T-helper 22 cell (primary cell): ENCODE data around the gene PDE6A.
A peak's percentile ranks its signal among the peaks of the same experiment; 100 is the strongest.

Source experiments
- DNase-seq: peaks from one replicate; pipeline ENCODE4 v3.0.0-alpha.2; 2020; ENCODE audit warnings: low read depth

The PDE6A gene

DNA sequence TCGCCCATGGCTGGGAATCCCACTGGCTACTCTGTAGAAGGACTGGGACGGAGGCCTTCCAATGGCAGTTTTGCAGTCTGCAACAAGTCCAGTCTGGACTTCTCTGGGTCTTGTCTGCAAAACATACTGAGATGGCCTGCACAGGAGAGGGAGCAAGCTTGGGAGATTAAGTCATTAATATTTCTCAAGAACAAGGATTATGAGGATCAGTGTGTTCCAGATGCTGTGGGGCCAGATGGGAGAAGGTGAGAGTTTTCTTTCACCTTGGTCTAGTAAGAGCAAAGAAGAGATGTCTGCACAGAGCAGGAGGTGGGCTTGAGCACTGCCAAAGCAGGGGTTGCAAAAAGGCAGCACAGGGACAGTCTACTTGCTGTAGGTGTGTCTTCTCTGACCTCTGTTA, at the start of gene PDE6A:
TSS of gene PDE6A (minus strand) at position 128 of the 400 bp plus-strand sequence. CDS start at position 8, 120 bp downstream.
- no peak for DNase-seq

DNA sequence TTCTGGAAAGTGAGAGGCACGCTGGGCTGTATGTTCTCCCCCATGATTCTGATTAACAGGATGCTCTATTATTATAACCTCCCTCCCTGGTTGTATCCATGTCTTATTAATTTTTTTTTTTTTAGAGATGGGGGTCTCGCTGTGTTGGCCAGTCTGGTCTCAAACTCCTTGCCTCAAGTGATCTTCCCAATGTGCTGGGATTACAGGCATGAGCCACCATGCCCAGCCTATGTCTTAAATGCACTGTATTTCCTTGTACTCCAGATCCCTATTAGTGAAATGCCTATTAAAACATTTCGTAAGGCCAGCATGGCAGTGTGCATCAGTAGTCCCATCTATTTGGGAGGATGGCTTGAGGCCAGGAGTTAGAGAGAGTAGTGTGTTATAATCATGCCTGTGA, 48.9 kb upstream of the PDE6A start:
- no peak for DNase-seq

DNA sequence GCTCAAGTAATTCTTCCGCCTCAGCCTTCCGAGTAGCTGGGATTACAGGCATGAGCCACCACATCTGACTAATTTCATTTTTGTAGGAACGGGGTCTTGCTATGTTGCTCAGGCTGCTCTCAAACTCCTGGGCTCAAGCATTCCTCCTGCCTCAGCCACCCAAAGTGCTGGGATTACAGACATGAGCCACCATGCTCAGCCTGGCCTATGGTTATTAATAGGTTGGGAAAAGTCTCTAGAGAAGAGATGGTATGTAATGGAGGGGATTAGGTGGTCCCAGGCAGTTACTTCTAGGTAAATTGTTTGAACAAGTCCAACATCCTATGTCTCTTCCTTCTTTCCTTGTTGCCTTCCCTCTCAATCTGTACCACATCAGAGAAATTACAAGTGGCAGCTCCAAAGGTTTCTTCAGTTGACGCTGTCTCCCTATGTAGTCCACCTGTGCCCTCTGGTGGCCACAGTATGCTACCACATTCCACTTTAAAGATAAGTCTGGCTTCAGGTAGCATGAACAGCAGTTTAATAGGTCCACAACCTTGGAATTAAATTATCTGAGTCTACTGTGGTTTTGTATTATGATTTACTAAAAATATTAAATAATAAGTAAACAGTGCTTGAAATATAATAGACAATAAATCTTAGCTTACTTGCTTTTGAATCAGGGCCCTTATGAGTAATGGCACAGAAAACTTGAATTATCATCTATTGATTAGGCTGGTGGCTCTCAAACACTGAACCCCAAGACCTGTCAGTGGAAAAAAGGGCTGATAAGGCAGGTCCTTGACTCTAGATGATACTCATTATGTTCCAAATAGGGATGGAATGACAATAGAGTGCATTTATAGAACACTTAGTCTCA, 46.2 kb upstream of the PDE6A start:
- peak; percentile 12 for DNase-seq

DNA sequence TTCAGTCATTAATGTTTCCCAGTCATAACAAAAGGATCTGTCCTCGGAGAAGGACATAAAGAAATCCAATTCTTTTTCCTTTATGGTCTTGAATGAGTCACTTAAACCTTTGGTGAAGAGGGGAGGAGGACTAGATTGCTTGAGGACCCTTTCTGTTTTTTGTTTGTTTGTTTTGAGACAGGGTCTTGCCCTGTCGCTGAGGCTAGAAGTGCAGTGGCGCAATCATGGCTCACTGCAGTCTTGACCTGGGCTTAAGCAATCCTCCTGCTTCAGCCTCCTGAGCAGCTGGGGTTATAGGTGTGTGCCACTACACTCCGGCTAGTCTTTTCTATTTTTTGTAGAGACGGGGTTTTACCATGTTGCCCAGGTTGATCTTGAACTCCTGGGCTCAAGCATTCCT, 43.5 kb upstream of the PDE6A start:
- no peak for DNase-seq

DNA sequence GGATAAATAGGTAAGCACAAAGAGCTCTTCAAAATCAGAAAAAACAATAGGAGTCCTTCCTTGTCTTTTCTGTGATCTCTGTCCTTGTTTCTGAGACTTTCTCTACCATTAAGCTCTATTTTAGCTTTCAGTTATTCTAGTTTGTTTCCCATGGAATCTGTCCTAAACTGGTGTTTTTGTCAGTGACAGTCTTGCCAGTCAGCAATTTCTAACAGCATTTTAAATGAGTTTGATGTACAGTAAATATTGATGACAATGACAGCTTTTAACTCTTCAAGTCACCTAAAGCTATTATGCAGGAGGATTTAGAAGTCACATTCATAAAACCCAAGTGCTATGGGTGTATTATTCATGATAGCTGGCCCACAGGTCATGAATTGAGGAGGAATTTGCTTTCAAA, 37.9 kb upstream of the PDE6A start:
- DNase-seq, result no peak

DNA sequence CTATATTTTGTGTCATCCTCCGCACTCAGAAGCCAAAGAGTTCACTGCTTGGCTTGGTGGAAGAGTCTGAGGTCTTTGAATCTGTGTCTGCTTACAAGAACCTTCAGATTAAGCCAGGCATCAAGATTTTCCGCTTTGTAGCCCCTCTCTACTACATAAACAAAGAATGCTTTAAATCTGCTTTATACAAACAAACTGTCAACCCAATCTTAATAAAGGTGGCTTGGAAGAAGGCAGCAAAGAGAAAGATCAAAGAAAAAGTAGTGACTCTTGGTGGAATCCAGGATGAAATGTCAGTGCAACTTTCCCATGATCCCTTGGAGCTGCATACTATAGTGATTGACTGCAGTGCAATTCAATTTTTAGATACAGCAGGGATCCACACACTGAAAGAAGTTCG, 36.6 kb upstream of the PDE6A start:
- DNase-seq, result no peak

DNA sequence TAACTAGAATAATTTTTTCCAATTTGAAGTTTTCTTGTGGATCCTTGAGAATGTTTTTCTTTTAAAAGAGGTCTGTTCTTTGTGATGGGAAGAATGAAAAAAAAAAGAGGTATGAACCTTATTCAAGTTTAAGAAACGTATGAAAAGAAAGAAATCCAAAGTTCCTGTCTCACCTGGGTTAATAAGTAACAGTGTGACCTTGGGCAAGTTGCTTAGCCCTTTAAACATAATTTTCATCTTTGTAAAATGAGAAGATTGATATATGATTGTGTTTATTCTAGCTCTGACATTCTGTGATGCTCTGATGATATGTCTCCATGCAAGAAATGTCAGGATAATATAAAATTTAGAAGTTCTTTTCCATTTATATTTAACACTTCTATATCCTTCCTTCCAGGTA, 35.3 kb upstream of the PDE6A start:
- no peak for DNase-seq

DNA sequence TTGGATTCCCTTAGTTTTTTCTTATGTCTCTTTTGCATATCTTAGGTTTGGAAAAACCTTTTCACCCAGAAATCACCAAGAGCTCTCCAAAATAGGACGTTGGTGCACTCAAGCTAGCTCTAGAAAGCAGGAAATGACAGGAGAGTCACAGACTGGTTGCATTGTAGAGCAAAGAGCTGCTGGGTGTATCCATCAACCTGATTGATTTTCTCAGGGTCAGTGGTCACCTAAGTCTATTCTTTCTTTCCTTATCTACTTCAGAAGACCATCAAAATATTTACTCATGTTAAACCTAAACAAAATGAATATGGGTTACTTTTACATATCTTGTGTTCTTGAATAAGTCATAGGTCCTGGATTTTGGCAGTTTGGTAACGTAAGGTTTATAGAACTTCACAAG, 30.8 kb upstream of the PDE6A start:
- no peak for DNase-seq

DNA sequence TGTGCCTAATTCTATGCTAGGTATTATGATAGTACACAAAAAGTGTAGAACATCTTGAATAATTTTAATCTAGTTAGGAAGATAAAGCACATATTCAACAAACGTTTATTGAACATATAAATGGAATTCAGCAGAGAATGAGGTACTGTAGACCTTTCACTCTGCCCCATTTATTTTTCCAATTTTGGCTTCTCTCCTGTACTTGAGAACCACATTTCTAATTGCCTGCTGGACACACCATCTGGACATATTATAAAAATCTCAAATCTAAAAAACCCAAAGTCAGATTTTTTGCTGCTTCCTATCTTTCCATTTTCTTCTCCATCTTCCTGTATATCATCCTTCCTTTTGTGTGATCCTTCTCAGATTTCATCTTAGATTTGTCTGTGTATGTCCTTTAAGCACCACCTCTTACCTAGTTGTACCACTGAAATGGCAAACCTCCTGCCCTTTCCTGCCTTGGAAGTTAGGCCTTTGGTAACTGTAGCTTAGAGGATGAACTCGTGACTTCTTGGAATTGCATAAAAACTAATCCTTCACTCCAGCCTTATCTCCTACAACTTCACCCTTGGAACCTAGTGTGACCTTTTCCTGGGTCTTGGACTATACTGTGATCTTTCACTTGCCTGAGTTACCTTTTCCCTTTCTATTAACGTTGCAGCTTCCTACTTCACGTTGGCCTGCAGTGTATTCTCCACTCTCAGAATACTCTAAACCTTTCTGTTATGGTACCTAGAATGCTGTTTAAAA, 24.8 kb upstream of the PDE6A start:
- no peak for DNase-seq

DNA sequence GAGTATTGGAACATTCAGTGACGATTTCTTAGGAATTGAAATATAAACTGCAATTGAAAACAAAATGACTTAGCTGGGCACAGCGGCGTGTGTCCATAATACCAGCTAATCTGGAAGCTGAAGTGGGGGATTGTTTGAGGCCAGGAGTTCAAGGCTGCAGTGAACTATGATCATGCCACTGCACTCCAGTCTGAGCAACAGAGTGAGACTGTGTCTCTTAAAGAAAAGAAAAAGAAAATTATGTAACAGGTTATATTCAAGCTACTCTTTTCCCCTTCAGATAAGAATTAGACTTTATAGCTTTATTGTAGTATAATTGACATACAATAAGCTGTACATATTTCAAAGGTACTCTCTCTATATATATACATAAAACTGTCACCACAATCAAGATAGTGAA, 22.4 kb upstream of the PDE6A start:
- DNase-seq, result no peak

DNA sequence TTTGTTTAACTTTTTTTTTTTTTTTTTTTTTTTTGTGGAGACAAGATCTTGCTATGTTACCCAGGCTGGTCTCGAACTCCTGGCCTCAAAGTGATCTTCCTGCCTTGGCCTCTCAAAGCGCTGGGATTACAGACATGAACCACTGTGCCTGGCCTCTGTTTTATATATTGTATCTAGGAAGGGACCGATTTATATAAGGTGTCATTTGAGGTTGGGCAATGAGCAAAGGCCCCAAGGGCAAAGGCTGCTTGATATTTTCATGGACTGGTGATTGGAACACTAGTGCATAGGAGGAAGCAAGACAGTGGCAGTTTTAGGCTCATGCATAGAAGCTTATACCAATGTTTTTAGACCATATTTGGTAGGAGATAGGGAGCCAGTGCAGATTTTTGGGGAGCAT, 19.1 kb upstream of the PDE6A start:
- no peak for DNase-seq

DNA sequence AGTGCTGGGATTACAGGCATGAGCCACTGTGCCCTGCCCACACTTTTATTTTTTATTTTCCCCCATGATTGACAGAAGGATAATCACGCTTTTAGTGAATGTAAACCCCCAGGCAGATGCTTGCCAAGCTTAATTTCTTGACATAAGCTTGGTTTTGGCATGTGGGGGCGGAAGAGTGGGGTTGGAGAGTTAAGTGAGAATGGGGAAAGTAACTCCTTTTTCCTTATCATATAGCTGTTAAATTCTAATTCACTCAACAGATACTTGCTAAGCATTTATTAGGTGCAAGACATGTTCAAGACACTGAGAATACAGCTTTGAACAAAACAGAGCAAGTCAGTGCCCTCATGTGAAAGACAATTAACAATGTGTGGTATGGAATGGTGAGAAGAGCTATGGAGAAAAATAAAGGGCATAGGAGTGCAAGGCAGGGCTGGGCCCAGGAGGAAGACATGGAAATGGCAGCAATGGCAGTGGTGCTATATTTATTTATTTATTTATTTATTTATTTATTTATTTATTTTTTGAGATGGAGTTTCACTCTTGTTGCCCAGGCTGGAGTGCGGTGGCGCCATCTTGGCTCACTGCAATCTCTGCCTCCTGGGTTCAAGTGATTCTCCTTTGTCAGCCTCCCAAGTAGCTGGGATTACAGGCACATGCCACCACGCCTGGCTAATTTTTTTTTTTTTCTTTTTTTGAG, 18.2 kb upstream of the PDE6A start:
- no peak for DNase-seq

DNA sequence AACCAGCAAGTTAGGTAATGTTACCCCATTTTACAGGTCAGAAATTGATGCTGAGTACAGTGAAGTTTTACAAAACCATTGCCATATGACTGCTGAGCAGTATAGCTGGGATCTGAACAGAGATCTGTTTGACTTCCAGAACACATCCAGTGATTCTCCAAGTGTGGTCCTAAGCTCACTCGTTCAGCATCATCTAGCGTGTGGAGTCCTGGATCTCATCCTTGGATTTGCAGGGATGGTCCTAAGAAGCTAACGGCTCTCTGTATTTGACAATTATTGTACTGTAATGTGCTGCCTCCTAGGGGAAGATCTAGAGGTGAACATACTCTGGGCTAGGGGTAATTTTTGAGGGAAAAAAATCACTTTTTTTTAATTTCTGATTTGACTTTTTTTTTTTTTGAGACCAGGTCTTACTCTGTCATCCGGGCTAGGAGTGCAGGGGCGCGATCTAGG, 17.4 kb upstream of the PDE6A start:
- DNase-seq, result no peak

DNA sequence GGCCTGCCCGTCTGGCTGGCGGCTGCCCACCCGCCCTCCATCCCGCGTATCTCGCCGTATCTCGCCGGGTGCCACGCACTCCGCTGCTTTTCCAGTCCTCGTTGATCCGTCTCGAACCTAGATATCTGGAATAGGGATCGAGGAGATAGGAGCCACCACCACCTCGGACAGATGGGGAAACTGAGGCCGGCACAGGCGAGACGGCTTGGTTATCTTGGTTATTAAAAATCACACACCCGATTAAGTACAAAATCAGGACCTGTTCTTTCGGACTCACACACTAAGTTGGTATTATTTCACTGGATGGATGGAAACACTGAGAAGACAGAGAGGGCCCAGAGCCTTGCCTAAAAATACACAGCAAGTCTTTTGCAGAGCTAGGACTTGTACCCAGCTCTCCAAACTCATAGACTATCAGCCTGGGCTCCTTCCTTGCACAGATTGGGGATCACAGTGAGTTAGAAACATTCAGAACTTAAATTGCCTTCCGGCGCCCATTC, 16.6 kb upstream of the PDE6A start:
- DNase-seq, result no peak

DNA sequence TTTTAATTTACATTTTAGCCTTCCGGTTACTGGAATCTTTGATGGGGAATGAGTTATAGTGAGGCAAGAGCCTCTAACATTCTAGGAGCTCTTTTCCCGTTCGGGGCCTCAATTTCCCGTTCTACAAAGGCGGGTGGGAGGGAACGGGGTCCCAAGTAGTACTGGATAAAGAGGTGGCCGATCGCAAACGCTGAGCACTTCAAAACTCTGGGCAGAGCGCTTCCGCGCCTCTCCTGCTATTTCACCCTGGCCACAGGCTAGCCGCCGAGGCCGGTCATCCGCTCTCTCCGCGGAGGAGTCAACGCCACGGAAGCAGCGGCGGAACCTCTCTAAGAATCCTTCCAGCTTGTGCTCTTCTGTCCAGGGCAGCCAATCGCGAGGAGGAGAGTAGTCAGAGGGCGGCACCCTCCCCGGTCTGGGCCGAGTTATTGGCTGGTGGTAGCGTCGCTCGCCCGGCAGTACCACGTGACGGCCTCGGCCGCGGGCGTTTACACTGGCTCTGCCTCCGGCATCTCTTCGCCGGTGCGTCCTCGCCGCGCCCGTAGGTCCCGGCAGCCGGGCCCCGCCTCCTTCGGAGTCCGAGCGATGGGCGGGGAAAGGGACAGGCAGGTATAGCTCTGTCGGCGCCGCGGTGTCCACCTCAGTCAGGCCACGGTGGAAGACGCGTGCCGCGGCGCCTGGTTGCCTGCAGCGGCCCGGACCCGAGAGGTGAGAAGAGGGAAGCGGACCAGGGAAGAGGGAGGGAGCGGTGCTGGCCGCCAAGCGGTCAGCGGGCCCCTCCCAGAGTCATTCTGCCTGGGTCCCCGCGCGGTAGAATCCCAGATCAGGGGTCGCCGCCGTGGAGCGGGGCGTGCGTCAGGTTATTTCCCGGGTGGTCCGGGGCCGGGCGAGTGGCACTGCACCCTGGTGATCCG, 15.9 kb upstream of the PDE6A start, which contains the start of gene SLC26A2:
TSS of gene SLC26A2 (plus strand) at position 487 of the 914 bp plus-strand sequence. CDS start 16,895 bp downstream, outside the sequence.
- peak; percentile 90 for DNase-seq

DNA sequence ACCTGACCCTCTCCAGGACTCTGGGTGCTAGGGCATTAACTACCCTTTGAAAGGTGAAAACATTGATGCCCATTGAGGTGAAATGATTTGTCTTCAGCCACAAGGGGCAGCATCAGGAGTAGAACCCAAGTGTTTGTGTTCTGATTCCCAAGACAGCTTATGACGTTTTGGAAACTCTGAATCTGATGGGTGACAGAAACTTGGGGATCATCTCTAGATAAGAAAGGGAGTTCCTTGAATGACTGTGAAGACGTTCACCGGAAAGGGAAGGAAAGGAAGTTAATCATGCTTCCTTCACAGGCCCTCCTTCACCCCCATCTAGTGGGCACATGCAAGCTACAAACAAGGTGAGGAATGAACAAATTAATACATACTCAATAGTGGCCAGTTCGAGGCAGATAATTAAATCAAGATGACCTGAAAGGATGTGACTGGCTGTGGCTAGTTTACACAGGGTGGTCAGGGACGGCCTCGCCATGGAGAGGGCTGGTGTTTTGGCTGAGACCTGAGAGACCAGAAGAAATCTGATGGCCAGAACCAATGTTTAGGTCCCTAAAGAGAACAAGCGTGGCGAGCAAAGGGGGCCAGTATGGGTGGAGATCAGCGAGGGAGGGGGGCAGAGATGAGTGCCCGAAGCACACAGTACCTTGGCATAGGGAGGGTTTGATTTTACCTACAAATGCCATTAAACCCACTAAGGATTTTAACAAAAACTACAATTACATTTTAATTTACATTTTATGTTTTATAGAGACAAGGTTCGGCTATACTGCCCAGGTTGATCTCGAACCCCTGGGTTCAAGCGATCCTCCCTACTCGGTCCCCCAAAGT, 15.0 kb upstream of the PDE6A start:
- peak; percentile 30 for DNase-seq

DNA sequence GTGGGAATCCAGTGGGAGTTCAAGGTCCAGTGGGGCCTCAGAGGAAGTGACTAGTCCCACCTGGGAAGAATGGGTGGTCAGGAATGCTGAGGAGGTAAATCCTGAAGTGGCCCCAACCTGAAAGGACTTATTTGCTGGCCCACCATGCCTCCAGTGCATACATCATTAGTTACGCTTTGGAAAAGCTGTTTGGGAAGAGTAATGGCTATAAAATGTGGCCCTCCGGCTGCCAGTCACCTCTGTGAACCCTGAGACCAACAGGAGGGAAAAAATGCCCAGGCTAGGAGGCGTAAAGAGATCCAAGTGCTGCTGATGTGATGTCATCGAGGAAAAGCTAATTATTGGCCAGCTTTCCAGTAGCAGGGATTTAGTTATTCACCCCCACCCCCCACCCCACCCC, 13.3 kb upstream of the PDE6A start:
- DNase-seq, result no peak

DNA sequence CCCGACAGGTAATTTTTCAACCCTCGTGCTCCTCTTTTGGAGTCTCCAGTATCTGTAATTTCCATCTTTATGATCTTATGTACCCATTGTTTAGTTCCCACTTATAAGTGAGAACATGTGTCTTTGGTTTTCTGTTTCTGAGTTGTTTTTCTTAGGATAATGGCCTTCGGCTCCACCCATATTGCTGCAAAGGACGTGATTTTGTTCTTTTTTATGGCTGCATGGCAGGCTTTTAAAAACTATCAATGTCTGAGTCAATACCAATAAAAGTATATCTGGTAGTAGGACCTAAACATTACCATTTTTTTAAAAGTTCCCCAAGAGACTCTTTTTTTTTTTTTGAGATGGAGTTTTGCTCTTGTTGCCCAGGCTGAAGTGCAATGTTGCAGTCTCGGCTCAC, 12.1 kb upstream of the PDE6A start:
- DNase-seq, result no peak

DNA sequence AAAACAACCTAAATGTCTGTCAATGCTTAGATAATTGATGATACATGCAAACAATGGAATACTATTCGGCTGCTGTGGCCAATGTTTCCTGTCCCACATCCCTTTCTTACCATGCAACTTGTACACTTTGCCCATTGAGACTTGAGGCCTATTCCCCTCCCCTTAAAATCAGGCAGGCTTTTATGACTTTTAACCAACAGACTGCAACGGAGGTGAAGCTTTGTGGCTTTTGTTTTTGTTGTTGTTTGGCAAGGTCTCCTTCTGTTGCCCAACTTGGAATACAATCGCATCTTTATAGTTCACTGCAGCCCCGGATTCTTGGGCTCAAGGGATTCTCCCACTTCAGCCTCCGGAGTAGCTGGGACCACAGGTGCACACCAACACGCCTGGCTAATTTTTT, 10.2 kb upstream of the PDE6A start:
- DNase-seq, result no peak

DNA sequence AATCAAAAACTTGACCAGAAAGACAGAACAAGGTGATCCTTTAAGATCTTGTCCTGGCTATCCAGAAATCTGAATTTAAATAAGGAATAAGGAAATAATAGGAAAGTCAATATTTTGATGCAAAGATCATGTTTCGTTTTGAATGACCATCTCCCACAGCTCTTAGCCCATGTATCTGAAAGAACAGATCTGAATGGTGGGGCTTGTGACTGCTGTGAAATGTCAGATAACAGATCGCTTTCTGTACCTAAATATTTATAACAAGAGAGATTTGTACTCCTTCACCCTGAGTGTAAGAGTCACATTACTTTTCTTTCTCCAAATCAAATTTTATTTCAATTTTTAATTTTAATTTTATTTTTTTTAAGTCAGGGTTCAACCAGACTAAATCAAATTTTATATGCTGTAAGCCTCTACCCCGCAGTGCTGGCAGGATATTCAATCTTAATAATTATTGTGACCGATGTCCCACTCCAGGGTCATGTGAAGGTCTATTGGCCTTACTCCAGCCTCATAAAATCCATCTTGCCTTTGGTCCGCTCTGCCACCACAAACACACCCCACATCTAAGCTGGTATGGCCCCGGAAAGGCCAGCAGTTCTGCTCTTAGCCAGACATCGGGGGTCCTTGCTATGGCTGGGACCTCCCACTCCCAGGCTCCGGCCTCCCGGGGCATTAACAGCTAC, 9.0 kb upstream of the PDE6A start:
- no peak for DNase-seq
